Keratinocyte (primary cell): ENCODE data around the gene S1PR3.

Experiments
- EZH2 ChIP-seq: IDR thresholded peaks from one replicate; pipeline ENCODE4 v1.6.1; 2012; ENCODE audit warnings: inconsistent platforms, mild to moderate bottlenecking, low read length, moderate library complexity
- TF ChIP-seq, protein P1 (sequence below), 3 experiments: IDR thresholded peaks in 1 of 3; conservative IDR thresholded peaks in 1 of 3; optimal IDR thresholded peaks in 1 of 3; 2 replicates in 2 of 3; 3 replicates in 1 of 3; pipeline versions ENCODE3 to v1.5.1; 2011; ENCODE audit warnings: low read length in 3 of 3, mild to moderate bottlenecking in 3 of 3, moderate library complexity in 2 of 3, control low read depth in 1 of 3, inconsistent platforms in 1 of 3; ENCODE audit not compliant: insufficient read depth in 2 of 3; ENCODE audit errors: extremely low read depth in 1 of 3

DNA sequence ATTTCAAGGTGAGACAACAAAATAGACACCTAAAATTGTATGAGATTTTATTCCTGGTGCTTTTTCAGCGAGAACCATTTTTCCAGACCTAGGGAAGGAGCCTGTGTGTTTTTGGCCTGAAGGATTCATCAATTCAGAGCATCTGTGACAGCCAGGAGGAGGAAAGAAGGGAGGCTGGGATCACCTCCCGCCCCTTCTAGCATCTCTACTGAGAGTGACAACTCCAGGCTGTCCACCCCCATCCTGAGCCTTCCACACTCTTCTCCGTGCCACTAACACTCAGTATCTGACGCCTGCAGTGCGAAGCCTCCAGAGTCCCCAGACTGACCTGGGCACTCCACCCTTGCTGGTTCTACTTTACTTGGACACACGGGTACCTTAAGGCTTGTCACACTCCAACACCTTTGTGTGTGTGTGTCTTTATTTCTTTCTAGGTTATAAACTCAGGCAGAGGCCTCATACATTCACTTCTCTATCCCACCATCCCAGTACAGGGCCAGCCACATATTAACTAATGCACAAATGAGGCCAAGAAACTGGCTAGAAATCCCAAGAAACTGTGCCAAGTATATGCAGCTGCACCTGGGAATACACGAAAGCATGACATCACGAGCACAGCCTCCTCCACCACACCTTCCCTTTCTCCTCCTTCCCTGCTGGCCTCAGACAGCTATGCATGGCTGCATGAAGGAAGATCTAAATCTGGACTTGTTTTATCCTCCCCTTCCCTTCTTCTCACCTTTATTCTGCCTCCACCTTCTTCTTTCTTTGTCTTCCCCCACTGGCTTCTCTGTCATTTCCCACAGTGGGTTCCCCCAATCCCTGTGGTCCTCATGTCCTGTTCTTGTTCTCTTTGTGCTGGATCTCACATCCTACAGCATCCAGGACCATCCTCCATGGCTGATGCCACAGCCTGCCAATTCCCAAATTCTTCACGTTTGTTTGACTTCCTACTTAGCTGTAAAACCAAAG, 16.0 kb downstream of the S1PR3 start:
- TF ChIP-seq, protein P1, sequence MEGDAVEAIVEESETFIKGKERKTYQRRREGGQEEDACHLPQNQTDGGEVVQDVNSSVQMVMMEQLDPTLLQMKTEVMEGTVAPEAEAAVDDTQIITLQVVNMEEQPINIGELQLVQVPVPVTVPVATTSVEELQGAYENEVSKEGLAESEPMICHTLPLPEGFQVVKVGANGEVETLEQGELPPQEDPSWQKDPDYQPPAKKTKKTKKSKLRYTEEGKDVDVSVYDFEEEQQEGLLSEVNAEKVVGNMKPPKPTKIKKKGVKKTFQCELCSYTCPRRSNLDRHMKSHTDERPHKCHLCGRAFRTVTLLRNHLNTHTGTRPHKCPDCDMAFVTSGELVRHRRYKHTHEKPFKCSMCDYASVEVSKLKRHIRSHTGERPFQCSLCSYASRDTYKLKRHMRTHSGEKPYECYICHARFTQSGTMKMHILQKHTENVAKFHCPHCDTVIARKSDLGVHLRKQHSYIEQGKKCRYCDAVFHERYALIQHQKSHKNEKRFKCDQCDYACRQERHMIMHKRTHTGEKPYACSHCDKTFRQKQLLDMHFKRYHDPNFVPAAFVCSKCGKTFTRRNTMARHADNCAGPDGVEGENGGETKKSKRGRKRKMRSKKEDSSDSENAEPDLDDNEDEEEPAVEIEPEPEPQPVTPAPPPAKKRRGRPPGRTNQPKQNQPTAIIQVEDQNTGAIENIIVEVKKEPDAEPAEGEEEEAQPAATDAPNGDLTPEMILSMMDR (optimal IDR thresholded peaks at IDR 0.05 in 1 of 3, IDR thresholded peaks at IDR 0.05 in 1 of 3, conservative IDR thresholded peaks at IDR 0.05 in 1 of 3; ENCODE audit: extremely low read depth in 1 of 3, insufficient read depth in 2 of 3, low read length in 3 of 3) = no peak
- no peak for TF ChIP-seq EZH2
